Measurements from ENCODE around the gene TNS4. TPM values are rescaled to one million over a fixed set of nuclear protein-coding genes. Genes with fewer than 3 reads are reported as not detected.

TNS4 gene
- total and polyA plus RNA-seq, 9 of the 15 experiments (the other 6 are each of a cell fraction or from before 2014, with no cell fraction given): 0.04 to 0.73 (median 0.24) TPM; not detected in 1

DNA sequence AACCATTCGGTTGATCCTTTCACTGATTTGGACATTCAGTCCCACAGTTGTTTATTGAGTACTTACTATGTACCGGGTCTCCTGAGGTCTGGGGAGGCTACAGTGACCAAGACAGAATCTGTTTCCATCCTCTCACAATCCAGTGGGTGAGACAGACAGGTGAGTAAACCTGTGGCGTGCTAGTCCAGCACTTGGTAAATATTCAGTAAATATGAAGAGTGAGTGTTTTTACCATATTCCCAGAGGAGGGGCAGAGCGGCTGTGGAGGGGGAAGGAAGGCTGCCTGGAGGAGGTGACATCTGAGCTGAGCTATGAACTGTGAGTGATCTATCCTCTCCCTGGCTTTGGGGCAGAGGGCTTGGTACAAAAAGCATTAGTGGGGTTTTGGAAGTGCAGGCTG lies 32.5 kb upstream of the TNS4 start:
- Histone ChIP-seq H3K27me3 (ENCODE audit: control insufficient read depth in 2 of 2, insufficient read depth in 2 of 2, low read length in 2 of 2) (no peaks in the 10 kb centered on the region), H4K20me1 (replicated peaks; ENCODE audit: control insufficient read depth, insufficient read depth, low read length) (no peaks in the 10 kb centered on the region), H3K9ac (ENCODE audit: insufficient read depth in 1 of 2, low read depth in 2 of 2, low read length in 2 of 2) (peak overlapping the region in 1 of 2 experiments; percentile 35; a peak in 1 of 4 replicates), H3K4me3 (no peak overlapping the region), H3K79me2 (ENCODE audit: control insufficient read depth, insufficient read depth, low read length) (no peaks in the 10 kb centered on the region), H3K9me1 (ENCODE audit: control insufficient read depth, insufficient read depth, low read length) (peaks cover 2% of the 10 kb centered on the region), H3K4me2 (ENCODE audit: insufficient read depth, low read length) (peak overlapping the region; percentile 56; the same call in 1 of the 2 replicates), H2AFZ (ENCODE audit: low read depth, low read length) (peak overlapping the region; percentile 90), H3K4me1 (replicated peaks in 1 of 2; ENCODE audit: control insufficient read depth in 2 of 2, insufficient read depth in 2 of 2, low read length in 2 of 2) (peaks cover 23 to 38% of the 10 kb centered on the region in 2 experiments), H3K9me3 (replicated peaks; ENCODE audit: control insufficient read depth, insufficient read depth, low read depth, low read length) (no peaks in the 10 kb centered on the region; the same call in 1 of the 2 replicates), H3K36me3 (ENCODE audit: control insufficient read depth, insufficient read depth, low read length) (no peaks in the 10 kb centered on the region), H3K27ac (ENCODE audit: extremely low read depth, low read depth, low read length) (peak overlapping the region; percentile 59)
- DNase-seq (ENCODE audit: extremely low read depth in 1 of 4, low spot score in 3 of 4) (no peak), ATAC-seq (no peak), FAIRE-seq (peak; percentile 19)
- ChIA-PET CTCF (ENCODE audit: low intra/inter-chr PET ratio) (interaction anchor here (0.9 to 3.0 kb wide), 6 partner anchors 92 to 420 kb away, joined by 3 to 28 read pairs (median 10); no protein-coding TSS in a partner anchor), POLR2A (interaction anchor here (0.6 to 2.5 kb wide), 15 partner anchors 8 to 1087 kb away, joined by 3 to 12 read pairs (median 4); partner anchors contain the start of gene TOP2A)
- 71% methylated on average over 4 of the region's 4 CpGs for WGBS (ENCODE audit: insufficient coverage, low coverage, missing lambda C conversion rate)
- in situ Hi-C loops (cut with MboI): no loop called here
- BruUV-seq (replicated peaks): no TSS peak
- intact Hi-C loops (cut with micrococcal nuclease): loop anchor here (1.0 to 10.0 kb wide), 5 partner anchors 57 to 229 kb away; partner anchors contain the start of gene RARA
- TF ChIP-seq ZNF609 (CRISPR knock-in tag; IDR thresholded peaks at IDR 0.05; ENCODE audit: borderline replicate concordance): no peak
- no peak for TF ChIP-seq CHD4 (IDR thresholded peaks at IDR 0.05; ENCODE audit: insufficient read depth, insufficient replicate concordance, low read depth, low read length, poor library complexity, severe bottlenecking)
- peak; percentile 95 for TF ChIP-seq ZFP36 (IDR thresholded peaks at IDR 0.05; ENCODE audit: low read depth, low read length, partially characterized antibody)
- TF ChIP-seq HDAC2 (IDR thresholded peaks at IDR 0.05): 0 out of 2 replicates have a peak, but pooled peaks have one; percentile 11
- TF ChIP-seq MAX (CRISPR knock-in tag; IDR thresholded peaks at IDR 0.05): no peak
- no peak for TF ChIP-seq ZNF584 (CRISPR knock-in tag; IDR thresholded peaks at IDR 0.05; ENCODE audit: low read depth)
- TF ChIP-seq NRF1 (conservative IDR thresholded peaks at IDR 0.05 in 1 of 2, IDR thresholded peaks at IDR 0.05 in 1 of 2): 0 out of 4 replicates have a peak, but pooled peaks of 1 of the 2 experiments have one; percentile 1
- TF ChIP-seq, protein P1, sequence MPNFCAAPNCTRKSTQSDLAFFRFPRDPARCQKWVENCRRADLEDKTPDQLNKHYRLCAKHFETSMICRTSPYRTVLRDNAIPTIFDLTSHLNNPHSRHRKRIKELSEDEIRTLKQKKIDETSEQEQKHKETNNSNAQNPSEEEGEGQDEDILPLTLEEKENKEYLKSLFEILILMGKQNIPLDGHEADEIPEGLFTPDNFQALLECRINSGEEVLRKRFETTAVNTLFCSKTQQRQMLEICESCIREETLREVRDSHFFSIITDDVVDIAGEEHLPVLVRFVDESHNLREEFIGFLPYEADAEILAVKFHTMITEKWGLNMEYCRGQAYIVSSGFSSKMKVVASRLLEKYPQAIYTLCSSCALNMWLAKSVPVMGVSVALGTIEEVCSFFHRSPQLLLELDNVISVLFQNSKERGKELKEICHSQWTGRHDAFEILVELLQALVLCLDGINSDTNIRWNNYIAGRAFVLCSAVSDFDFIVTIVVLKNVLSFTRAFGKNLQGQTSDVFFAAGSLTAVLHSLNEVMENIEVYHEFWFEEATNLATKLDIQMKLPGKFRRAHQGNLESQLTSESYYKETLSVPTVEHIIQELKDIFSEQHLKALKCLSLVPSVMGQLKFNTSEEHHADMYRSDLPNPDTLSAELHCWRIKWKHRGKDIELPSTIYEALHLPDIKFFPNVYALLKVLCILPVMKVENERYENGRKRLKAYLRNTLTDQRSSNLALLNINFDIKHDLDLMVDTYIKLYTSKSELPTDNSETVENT (CRISPR knock-in tag; IDR thresholded peaks at IDR 0.05): no peak
- TF ChIP-seq HDAC3 (IDR thresholded peaks at IDR 0.05; ENCODE audit: borderline replicate concordance, partially characterized antibody): no peak
- TF ChIP-seq EZH2 (IDR thresholded peaks at IDR 0.05; ENCODE audit: borderline replicate concordance, low read depth, low read length): no peak
- peak; percentile 76 for TF ChIP-seq ZNF436 (CRISPR knock-in tag; IDR thresholded peaks at IDR 0.05)
- TF ChIP-seq RBM25 (IDR thresholded peaks at IDR 0.05; ENCODE audit: low read depth, low read length, severe bottlenecking): peak; percentile 51
- TF ChIP-seq FUS (optimal IDR thresholded peaks at IDR 0.05; ENCODE audit: low read depth, low read length): no peak

All from K562 (cell line).